Thyroid gland (tissue), 4 donors: ENCODE results near the gene SPATA20. TPM values are rescaled to one million over a fixed set of nuclear protein-coding genes. Genes with fewer than 3 reads are reported as not detected.

Source experiments
- DNase-seq, 2 donors: peaks; one replicate each; pipeline ENCODE4 v3.0.0-alpha.2; 2019
- H3K27ac ChIP-seq, 3 donors: fragments of 200-600 bp; sonication (generic); 1 replicate in 2 of 3; 2 replicates in 1 of 3; pipeline ENCODE4 v1.5.1; 2016 to 2019; ENCODE audit warnings: mild to moderate bottlenecking in 1 of 3, moderate library complexity in 1 of 3
- H3K27me3 ChIP-seq: fragments of 200-600 bp; sonication (generic); one replicate; pipeline ENCODE4 v1.5.1; 2019
- H3K36me3 ChIP-seq, 2 donors: fragments of 200-600 bp; sonication (generic); one replicate each; pipeline ENCODE4 v1.5.1; 2016 to 2019
- H3K4me1 ChIP-seq, 2 donors: fragments of 200-600 bp; sonication (generic); one replicate each; pipeline ENCODE4 v1.5.1; 2017 to 2019
- H3K4me3 ChIP-seq, 3 donors: fragments of 200-600 bp; sonication (generic); replicated peaks in 1 of 3; 1 replicate in 2 of 3; 2 replicates in 1 of 3; pipeline ENCODE4 v1.5.1; 2016; ENCODE audit warnings: mild to moderate bottlenecking in 1 of 3
- H3K9me3 ChIP-seq: fragments of 200-600 bp; sonication (generic); one replicate; pipeline ENCODE4 v1.5.1; 2017
- POLR2A ChIP-seq, 2 donors: fragments of 450-650 bp; IDR thresholded peaks; one replicate each; pipeline ENCODE4 v1.6.1; 2017; ENCODE audit warnings: antibody characterized with exemption in 2 of 2, mild to moderate bottlenecking in 2 of 2, moderate library complexity in 1 of 2
- WGBS, 2 donors: methylation state at CpG; one replicate each; pipeline ENCODE4 v1.1.5; 2017; 5-methylcytosine and 5-hydroxymethylcytosine counted together
- intact Hi-C: fragments of 100-400 bp; cut with DNase I; formaldehyde crosslinking; loops from one replicate; pipeline ENCODE4 v1.15.1; 2023
- total RNA-seq, 4 donors: library from RNA; depleted of rRNA; stranded (reverse); fragments of >200 nt; gene quantifications; one replicate each; pipeline ENCODE4 v1.2.3, GENCODE V29; 2016
- TF ChIP-seq, protein P1 (sequence below), 6 experiments: fragments of 200-600 bp in 3 of 6; fragments of 450-650 bp in 3 of 6; sonication (generic) in 3 of 6; IDR thresholded peaks; one replicate each; pipeline ENCODE4 v1.5.1; 2016 to 2019; ENCODE audit warnings: antibody characterized with exemption in 6 of 6, mild to moderate bottlenecking in 2 of 6, inconsistent platforms in 1 of 6, moderate library complexity in 1 of 6

SPATA20 gene
- total RNA-seq, 4 donors from 2014 or later: 94.9 to 177 (median 125) TPM

DNA sequence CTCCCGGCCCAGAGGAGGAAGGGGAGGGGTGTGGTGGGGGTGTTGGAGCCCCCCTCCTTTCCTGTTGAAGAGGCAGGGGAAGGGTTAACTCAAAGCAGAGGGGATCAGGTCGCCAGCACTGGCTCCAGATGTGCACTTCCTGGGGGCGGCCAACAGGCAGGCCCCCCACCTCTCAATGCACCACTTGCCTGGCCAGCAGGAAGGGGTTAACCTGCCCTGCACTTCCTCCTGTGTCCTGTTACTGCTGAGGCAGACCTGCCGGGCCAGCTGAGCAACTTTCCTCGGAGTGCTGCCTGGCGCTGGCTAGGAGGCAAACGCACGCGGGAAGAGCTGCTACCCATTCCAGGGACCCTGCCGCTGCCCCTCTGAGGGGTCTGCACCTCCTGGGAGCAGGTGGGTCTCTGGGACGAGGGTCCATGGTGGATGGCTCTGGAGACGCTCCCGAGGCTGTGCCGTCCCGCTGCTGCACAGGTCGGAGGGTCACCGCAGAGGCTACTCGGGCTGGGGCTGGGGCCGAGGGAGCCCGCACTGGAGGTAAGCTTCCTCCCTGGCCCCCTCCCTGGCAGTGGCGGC is 14.4 kb upstream of the SPATA20 start, which contains the start of gene EPN3:
TSS of gene EPN3 (plus strand) at position 284 of the 573 bp plus-strand sequence. CDS start 3,822 bp downstream, outside the sequence.
- TF ChIP-seq, protein P1, sequence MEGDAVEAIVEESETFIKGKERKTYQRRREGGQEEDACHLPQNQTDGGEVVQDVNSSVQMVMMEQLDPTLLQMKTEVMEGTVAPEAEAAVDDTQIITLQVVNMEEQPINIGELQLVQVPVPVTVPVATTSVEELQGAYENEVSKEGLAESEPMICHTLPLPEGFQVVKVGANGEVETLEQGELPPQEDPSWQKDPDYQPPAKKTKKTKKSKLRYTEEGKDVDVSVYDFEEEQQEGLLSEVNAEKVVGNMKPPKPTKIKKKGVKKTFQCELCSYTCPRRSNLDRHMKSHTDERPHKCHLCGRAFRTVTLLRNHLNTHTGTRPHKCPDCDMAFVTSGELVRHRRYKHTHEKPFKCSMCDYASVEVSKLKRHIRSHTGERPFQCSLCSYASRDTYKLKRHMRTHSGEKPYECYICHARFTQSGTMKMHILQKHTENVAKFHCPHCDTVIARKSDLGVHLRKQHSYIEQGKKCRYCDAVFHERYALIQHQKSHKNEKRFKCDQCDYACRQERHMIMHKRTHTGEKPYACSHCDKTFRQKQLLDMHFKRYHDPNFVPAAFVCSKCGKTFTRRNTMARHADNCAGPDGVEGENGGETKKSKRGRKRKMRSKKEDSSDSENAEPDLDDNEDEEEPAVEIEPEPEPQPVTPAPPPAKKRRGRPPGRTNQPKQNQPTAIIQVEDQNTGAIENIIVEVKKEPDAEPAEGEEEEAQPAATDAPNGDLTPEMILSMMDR (IDR thresholded peaks at IDR 0.05): peak in 1 of 6 experiments; percentile 14
- TF ChIP-seq POLR2A (IDR thresholded peaks at IDR 0.05): peak in 1 of 2 donors; percentile 14
- H3K9me3 ChIP-seq: no peaks in the 10 kb centered on the region
- H3K36me3 ChIP-seq: no peaks in the 10 kb centered on the region
- peak within 1 kb of the TSS in 1 of 3 donors; percentile 74 for H3K27ac ChIP-seq
- peak; percentile 80 to 84 for DNase-seq
- H3K27me3 ChIP-seq: no peaks in the 10 kb centered on the region
- intact Hi-C loops: no loop called here
- H3K4me1 ChIP-seq: peaks cover 35 to 38% of the 10 kb centered on the region in 2 donors
- WGBS, 2 donors: 0% methylated on average over 5 to 7 of the region's 21 CpGs
- peak within 1 kb of the TSS in 1 of 3 donors; percentile 22 for H3K4me3 ChIP-seq

DNA sequence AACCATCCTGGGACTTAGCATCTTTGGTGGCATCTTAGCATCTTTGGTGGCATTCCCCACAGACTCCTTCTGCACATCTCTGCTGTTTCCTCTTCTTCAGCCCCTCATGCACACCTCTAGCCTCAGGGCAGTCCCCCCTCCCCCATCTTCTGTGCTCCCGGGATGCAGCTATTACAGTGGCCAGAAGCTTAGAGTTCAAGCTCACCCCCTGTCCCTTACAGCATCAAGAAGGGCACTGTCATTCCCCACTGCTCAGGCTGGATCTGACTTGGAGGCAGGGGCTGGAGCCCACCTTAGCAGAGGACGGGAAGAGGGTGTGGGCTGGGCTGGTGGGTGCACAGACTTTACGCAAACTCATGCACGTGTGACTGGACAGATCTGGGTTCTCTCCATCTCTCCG is 13.8 kb upstream of the SPATA20 start:
- H3K27me3 ChIP-seq: no peaks in the 10 kb centered on the region
- H3K27ac ChIP-seq: peak overlapping the region in 1 of 3 donors; percentile 74
- intact Hi-C loops: no loop called here
- no peaks in the 10 kb centered on the region for H3K36me3 ChIP-seq
- no peak for DNase-seq
- H3K4me1 ChIP-seq: peaks cover 30 to 33% of the 10 kb centered on the region in 2 donors
- no peak overlapping the region for H3K4me3 ChIP-seq
- H3K9me3 ChIP-seq: no peaks in the 10 kb centered on the region
- 5 to 16% methylated on average over 1 to 5 of the region's 5 CpGs for WGBS, 2 donors
- TF ChIP-seq POLR2A (IDR thresholded peaks at IDR 0.05): no peak
- TF ChIP-seq, protein P1 (IDR thresholded peaks at IDR 0.05): no peak

DNA sequence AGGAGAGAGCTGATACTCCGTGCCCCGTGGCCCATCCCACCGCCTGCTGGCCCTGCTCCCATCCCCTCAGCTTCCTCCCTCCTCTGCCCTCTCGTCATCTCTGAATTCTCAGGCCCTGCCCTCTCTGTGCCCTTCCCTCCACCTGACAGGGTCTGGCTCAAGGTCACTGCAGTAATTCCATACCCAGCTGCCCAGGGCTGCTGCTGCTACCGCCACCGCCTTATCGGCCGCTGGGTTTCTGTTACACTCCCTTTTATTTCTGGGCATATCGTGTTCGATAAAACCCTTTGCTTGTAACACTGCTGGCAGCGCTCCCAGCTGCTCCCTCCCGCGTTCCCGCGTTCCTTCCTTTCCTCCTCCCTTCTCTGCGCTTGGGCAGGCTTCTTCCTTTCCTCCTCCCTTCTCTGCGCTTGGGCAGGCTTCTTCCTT is 13.2 kb upstream of the SPATA20 start:
- Histone ChIP-seq H3K27me3 (no peaks in the 10 kb centered on the region), H3K27ac (peak overlapping the region; percentile 41 to 74 (median 61))
- peak; percentile 81 to 84 for DNase-seq

DNA sequence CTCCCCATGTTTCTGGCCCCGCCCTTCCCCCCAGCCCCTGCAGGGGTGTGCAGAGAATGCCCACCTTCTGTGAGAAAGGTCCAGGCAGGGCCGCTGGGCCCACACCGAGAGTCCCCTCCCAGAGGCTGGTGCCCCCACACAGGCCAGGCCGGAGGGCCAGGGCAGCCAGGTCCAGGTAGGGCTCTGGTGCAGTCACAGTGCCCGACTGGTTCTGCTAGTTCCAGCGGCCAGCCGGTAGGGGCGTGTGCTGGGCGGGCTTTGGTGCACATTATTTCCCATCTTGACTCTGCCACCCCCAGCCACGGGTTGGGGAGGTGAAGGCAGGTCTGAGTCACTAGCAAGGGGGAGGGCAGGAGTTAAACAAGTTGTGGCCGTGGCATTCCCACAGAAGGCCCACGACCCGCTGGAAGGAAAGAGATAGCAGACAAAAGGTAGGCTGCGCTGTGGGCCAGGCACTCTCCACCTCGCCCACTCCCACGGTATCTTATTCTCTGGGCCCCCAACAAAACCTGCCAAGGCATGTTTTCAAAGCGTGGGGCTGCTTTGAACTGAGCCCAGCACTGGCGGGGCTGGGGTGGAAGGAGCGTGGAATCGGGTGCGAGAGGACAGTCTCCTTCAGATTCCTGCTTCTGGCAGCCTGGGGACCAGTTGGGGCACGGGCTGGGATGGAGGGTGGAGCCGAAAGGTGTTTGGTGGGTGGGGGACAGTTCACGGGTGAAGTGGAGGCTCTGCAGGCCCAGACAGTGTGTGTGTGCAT is 12.6 kb upstream of the SPATA20 start:
- no peaks in the 10 kb centered on the region for H3K9me3 ChIP-seq
- H3K4me3 ChIP-seq: no peak overlapping the region
- intact Hi-C loops: no loop called here
- H3K27me3 ChIP-seq: no peaks in the 10 kb centered on the region
- peak; percentile 74 to 78 for DNase-seq
- peak overlapping the region; percentile 41 to 74 (median 61) for H3K27ac ChIP-seq
- WGBS, 2 donors: 47 to 69% methylated on average over 15 to 17 of the region's 24 CpGs
- H3K36me3 ChIP-seq: no peaks in the 10 kb centered on the region
- peaks cover 29 to 33% of the 10 kb centered on the region in 2 donors for H3K4me1 ChIP-seq
- TF ChIP-seq, protein P1 (IDR thresholded peaks at IDR 0.05): peak in 5 of 6 experiments; percentile 31 to 56 (median 48)
- TF ChIP-seq POLR2A (IDR thresholded peaks at IDR 0.05): peak in 1 of 2 donors; percentile 43

More for the DNA sequence above, 13.2 kb upstream of the SPATA20 start:
- no peaks in the 10 kb centered on the region for H3K9me3 ChIP-seq
- TF ChIP-seq POLR2A (IDR thresholded peaks at IDR 0.05): no peak
- TF ChIP-seq, protein P1 (IDR thresholded peaks at IDR 0.05): no peak
- WGBS, 2 donors: 1% methylated on average over 17 of the region's 17 CpGs
- peaks cover 29 to 33% of the 10 kb centered on the region in 2 donors for H3K4me1 ChIP-seq
- H3K4me3 ChIP-seq: no peak overlapping the region
- intact Hi-C loops: no loop called here
- no peaks in the 10 kb centered on the region for H3K36me3 ChIP-seq

GRCh38 chr17:50534979-50535326 is 12.0 kb upstream of the SPATA20 start:
- no peaks in the 10 kb centered on the region for H3K9me3 ChIP-seq
- H3K36me3 ChIP-seq: no peaks in the 10 kb centered on the region
- no peaks in the 10 kb centered on the region for H3K27me3 ChIP-seq
- TF ChIP-seq POLR2A (IDR thresholded peaks at IDR 0.05): no peak
- TF ChIP-seq, protein P1 (IDR thresholded peaks at IDR 0.05): no peak
- 87 to 95% methylated on average over 2 of the region's 2 CpGs for WGBS, 2 donors
- DNase-seq: no peak
- H3K4me3 ChIP-seq: no peak overlapping the region
- H3K4me1 ChIP-seq: peaks cover 29 to 33% of the 10 kb centered on the region in 2 donors
- intact Hi-C loops: no loop called here
- H3K27ac ChIP-seq: peak overlapping the region in 1 of 3 donors; percentile 74
